GM18519 (cell line): ENCODE results near the gene KLF5.
"Not testable (repeated sequence)": the region's sequence is repeated elsewhere in the genome, so short reads cannot be mapped to it uniquely, and the experiment has no call there.

Experiments used
- ATAC-seq: cut with Tn5 transposase; IDR thresholded peaks from one replicate; pipeline ENCODE4 v1.9.1; 2021; ENCODE audit warnings: mild to moderate bottlenecking, moderate library complexity; ENCODE audit not compliant: unreplicated experiment, low FRiP score

Gene KLF5

GRCh38 chr13:73081256-73081915, 22.6 kb downstream of the KLF5 start:
- ATAC-seq: no peak

GRCh38 chr13:73082471-73082870, 23.7 kb downstream of the KLF5 start:
- no peak for ATAC-seq

DNA sequence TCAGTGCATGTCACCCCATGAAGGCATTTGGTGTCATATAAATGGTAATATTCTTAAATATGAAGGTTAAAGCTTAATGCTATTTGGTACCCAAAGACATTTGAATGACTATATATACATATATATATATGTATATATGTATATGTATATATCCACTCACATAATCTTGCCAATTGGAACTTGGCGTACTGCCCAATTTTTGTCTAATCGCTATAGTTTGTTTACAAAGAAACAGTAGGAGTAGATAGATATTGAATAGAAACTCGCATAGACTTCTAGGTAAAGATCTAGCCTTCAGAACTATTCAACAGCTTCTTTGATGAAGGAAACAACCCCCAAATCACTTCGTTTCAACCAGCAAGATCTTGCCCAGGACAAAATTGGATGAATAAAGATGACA, 24.1 kb downstream of the KLF5 start:
- ATAC-seq: no peak

DNA sequence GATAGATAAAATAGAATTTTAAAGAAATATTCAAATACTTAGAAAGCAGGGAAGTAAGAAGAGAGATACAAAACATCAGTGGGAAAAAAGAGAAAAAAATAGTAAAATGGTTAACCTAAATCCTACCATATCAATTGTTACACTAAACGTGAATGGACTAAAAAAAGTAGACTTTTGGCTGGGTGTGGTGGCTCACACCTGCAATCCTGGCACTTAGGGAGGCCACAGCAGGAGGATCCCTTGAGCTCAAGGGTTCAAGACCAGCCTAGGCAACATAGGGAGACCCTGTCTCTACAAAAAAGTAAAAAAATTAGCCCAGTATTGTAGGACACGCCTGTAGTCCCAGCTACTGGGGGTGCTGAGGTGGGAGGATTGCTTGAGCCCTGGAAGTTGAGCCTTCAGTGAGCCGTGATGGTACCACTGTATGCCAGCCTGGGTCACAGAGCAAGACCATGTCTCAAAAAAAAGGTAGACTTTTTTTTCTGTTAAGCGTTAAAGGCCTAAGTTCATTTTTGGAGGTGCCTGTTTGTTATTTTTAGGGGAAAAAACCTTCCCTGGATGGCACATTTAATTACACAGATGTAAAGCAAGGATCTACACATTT, 29.6 kb downstream of the KLF5 start:
- ATAC-seq: no peak

DNA sequence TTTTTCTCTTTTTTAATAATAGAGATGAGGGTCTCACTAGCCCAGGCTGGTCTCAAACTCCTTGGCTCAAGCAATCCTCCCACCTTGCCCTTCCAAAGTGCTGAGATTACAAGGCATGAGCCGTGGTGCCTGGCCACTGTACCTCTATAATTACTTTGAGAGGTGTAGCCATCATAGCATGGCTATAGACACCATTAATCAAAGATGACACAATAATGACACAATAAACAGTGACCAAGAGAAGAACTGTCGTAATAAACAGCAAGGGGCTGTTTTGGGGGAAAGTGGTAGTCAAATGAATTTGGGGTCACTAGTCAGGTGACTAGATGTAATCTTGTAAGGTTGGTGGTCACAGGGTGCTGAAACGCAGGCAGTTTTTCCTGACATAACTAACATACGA, 30.4 kb downstream of the KLF5 start:
- no peak for ATAC-seq

DNA sequence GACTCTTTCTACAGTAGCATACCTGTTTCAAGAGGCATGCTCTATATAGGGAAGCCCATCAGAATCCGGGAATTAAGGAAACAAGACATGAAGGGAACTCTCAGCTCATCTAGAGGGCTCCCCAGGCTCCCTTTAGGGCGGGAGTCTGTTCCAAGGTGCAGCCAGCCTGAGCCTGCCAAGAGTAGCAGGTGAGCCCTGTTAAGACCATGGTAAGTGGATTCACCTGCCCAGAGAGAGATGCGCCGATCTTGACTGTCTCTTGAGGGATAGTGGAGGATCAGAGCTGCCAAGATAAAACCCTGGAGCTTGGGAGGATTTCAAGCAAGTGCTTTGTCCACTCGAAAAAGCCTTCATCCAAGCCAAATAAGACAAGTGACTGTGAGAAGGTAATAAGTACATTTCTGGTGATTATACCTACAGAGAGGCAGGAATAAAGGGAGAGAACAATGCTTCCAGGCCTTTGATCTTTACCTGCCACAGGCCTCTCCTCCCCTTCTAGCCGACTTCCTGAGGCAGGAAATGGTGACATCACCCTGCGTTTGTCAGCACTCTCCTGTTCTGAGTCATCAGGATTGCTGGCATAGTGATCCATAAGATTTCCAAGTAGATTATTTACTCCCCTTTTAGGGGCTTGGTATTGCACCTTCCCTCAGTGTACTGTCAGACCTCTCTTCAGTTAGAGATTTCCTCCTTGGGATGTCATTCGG, 31.5 kb downstream of the KLF5 start:
- ATAC-seq: no peak

DNA sequence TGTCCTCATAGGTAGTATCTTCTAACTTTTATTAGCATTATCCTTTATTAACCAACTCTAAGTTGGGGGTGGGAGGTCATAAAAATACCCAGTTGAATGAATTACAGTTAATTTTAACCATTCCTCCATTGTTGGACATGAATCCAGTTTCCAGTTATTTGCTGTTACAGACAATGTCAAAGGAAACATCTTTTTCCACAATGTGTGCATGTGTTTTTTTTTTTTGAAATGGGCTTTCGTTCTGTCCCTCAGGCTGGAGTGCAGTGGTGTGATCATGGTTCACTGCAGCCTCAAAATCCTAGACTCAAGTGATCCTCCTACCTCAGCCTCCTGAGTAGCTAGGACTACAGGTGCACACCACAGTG, 32.0 kb downstream of the KLF5 start:
- ATAC-seq: no peak

DNA sequence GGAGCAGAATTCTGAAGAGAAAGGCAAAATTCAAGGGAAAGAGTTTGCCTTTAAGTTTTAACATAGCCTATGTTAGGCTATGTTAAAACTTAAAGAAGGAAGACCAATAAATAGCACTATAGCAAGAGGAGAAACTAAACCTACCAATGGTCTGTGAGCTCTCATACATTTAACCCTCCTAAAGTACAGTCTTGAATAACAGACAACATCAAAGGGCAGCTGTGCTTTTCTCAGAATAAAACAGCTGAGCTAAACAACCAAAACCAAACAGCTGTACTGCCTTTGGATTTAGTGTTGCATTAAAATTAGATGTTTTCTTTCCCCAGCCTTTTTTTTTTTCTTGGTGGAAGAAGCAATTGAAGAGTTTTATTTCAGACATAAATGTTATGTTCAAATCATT, 34.0 kb downstream of the KLF5 start:
- ATAC-seq: no peak

GRCh38 chr13:73096173-73096572, 37.4 kb downstream of the KLF5 start:
- no peak for ATAC-seq

GRCh38 chr13:73096638-73097037, 37.8 kb downstream of the KLF5 start:
- ATAC-seq: no peak

- not testable (repeated sequence) for ATAC-seq
These were observed 42.0 kb downstream of the KLF5 start for GRCh38 chr13:73100781-73101180.

GRCh38 chr13:73101351-73102007, 42.7 kb downstream of the KLF5 start:
- no peak for ATAC-seq

GRCh38 chr13:73103238-73103637, 44.4 kb downstream of the KLF5 start:
- no peak for ATAC-seq

GRCh38 chr13:73106513-73107178, 47.8 kb downstream of the KLF5 start:
- no peak for ATAC-seq

DNA sequence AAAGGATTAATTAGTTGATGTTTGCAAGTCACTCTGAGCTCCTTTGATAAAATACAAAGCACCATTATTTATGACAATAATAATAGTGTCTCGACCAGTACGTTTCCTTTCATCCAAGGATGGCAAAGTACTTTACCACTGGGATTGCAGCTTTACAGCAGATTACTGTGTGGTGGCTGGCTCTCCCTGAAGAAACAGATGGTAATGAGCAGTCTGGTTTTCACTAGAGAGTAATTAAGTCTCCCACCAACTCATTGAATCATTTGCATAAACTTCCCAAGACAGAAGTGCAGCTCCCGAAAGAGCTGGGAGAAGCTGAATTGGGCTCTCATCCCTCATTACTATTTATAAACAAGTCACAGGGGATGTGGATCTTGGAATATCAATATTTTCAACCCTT, 48.7 kb downstream of the KLF5 start:
- ATAC-seq: no peak

- no peak for ATAC-seq
These were observed 49.2 kb downstream of the KLF5 start for GRCh38 chr13:73107970-73108369.

GRCh38 chr13:73109288-73109899, 50.6 kb downstream of the KLF5 start:
- no peak for ATAC-seq

DNA sequence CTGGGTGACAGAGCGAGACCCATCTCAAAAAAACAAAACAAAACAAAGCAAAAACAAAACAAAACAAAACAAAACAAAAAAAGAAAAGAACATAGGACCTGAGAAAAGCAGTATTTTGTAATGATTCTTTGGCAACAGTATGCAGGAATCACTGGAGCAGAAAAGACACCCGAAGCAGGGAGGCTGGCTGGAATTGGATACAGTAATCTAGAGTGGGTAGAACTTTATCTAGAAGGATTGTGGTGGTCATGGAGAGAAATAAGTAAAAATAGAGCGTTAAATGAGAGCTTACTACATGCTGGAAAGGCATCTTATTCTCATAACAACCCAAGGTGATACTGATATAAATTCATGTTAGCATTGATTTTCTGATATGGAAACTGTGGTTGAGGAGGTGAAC, 51.2 kb downstream of the KLF5 start:
- no peak for ATAC-seq

- no peak for ATAC-seq
These were observed 52.0 kb downstream of the KLF5 start for GRCh38 chr13:73110814-73111213.

- ATAC-seq: no peak
These were observed 52.5 kb downstream of the KLF5 start for GRCh38 chr13:73111331-73111730.

GRCh38 chr13:73119612-73120011, 60.8 kb downstream of the KLF5 start:
- no peak for ATAC-seq
